K562 (cell line): ENCODE results near the gene AQP5. TPM values are rescaled to one million over a fixed set of nuclear protein-coding genes. Genes with fewer than 3 reads are reported as not detected.
A peak's percentile ranks its signal among the peaks of the same experiment; 100 is the strongest.

ENCODE experiments used
- ATAC-seq: fragments of 200-7000 bp; cut with Tn5 transposase; 3 replicates; pipeline ENCODE4 v1.9.1; 2020; ENCODE audit warnings: moderate library complexity
- BruUV-seq: library from RNA; stranded (reverse); fragments of 400-500 nt; replicated peaks from 2 replicates; lab custom pipeline; 2021; lab: Mats Ljungman, UMichigan
- CTCF ChIA-PET: fragments of 300-600 bp; formaldehyde crosslinking; extraction: SDS; loops from one replicate; lab custom pipeline; 2021; ENCODE audit warnings: low intra/inter-chr PET ratio; lab: Yijun Ruan, JAX
- POLR2A ChIA-PET: fragments of 300-600, 350-650 bp; sonication (Branson Sonifier 250); formaldehyde crosslinking; extraction: SDS; loops from one replicate; lab custom pipeline; 2021; ENCODE audit warnings: antibody characterized with exemption, inconsistent platforms; lab: Yijun Ruan, JAX
- DNase-seq, 4 experiments: peaks; one replicate each; pipeline versions ENCODE4 v3.0.0 to v3.0.0-alpha.2; 2011 to 2018; ENCODE audit warnings: low spot score in 3 of 4, mixed read lengths in 3 of 4; ENCODE audit errors: extremely low read depth in 1 of 4
- FAIRE-seq: peaks from 2 replicates; lab custom pipeline; 2011; peaks lifted over from hg19 to GRCh38; lab: Jason Lieb, UNC
- H2AFZ ChIP-seq: 2 replicates; pipeline ENCODE4 v1.6.0; 2011; ENCODE audit warnings: low read depth, low read length, control low read depth, inconsistent platforms
- H3K27ac ChIP-seq: fragments of 200-600 bp; 3 replicates; pipeline ENCODE4 v1.8.0; 2011; ENCODE audit warnings: low read depth, mild to moderate bottlenecking, control low read depth, inconsistent platforms, low read length, moderate library complexity, mixed read lengths; ENCODE audit errors: extremely low read depth
- H3K27me3 ChIP-seq, 2 experiments: fragments of 300-600 bp in 1 of 2; 2 replicates in 1 of 2; 3 replicates in 1 of 2; pipeline versions ENCODE4 v1.6.0 to v1.8.0; 2011; ENCODE audit warnings: inconsistent platforms in 2 of 2, low read length in 2 of 2, mild to moderate bottlenecking in 1 of 2, mixed read lengths in 1 of 2, moderate library complexity in 1 of 2; ENCODE audit not compliant: control insufficient read depth in 2 of 2, insufficient read depth in 2 of 2
- H3K36me3 ChIP-seq: fragments of 300-600 bp; 3 replicates; pipeline ENCODE4 v1.8.0; 2011; ENCODE audit warnings: mild to moderate bottlenecking, low read length, inconsistent platforms; ENCODE audit not compliant: control insufficient read depth, insufficient read depth
- H3K4me1 ChIP-seq, 2 experiments: fragments of 200-600 bp in 1 of 2; replicated peaks in 1 of 2; 2 replicates in 1 of 2; 3 replicates in 1 of 2; pipeline versions ENCODE4 v1.5.1 to v1.8.0; 2011; ENCODE audit warnings: inconsistent platforms in 2 of 2, low read length in 2 of 2, mild to moderate bottlenecking in 1 of 2, mixed read lengths in 1 of 2, moderate library complexity in 1 of 2; ENCODE audit not compliant: control insufficient read depth in 2 of 2, insufficient read depth in 2 of 2
- H3K4me2 ChIP-seq: 2 replicates; pipeline ENCODE4 v1.6.1; 2011; ENCODE audit warnings: low read length, control low read depth, inconsistent platforms, mixed read lengths; ENCODE audit not compliant: insufficient read depth
- H3K4me3 ChIP-seq: fragments of 200-600 bp; sonication (generic), shearing (Covaris generic); 2 replicates; pipeline ENCODE4 v1.5.1; 2016; ENCODE audit warnings: control low read depth, inconsistent platforms
- H3K79me2 ChIP-seq: fragments of 200-600 bp; 3 replicates; pipeline ENCODE4 v1.8.0; 2011; ENCODE audit warnings: low read length, inconsistent platforms; ENCODE audit not compliant: control insufficient read depth, insufficient read depth
- H3K9ac ChIP-seq, 2 experiments: 2 replicates each; pipeline versions ENCODE4 v1.6.0 to v1.6.1; 2011; ENCODE audit warnings: low read depth in 2 of 2, low read length in 2 of 2, control low read depth in 1 of 2, inconsistent platforms in 1 of 2, mild to moderate bottlenecking in 1 of 2, mixed read lengths in 1 of 2; ENCODE audit not compliant: insufficient read depth in 1 of 2
- H3K9me1 ChIP-seq: one replicate; pipeline ENCODE4 v1.6.0; 2011; ENCODE audit warnings: inconsistent platforms, mild to moderate bottlenecking, low read length, moderate library complexity; ENCODE audit not compliant: control insufficient read depth, insufficient read depth
- H3K9me3 ChIP-seq: replicated peaks from 2 replicates; pipeline ENCODE4 v1.5.1; 2011; ENCODE audit warnings: low read depth, low read length, inconsistent platforms; ENCODE audit not compliant: control insufficient read depth, insufficient read depth
- H4K20me1 ChIP-seq: replicated peaks from 2 replicates; pipeline ENCODE4 v1.6.1; 2011; ENCODE audit warnings: low read length, inconsistent platforms, mixed read lengths; ENCODE audit not compliant: control insufficient read depth, insufficient read depth
- ETV5 ChIP-seq: sonication (generic); formaldehyde crosslinking; IDR thresholded peaks from 2 replicates; pipeline ENCODE4 v1.4.0; 2020; ENCODE audit warnings: low read depth, mild to moderate bottlenecking, missing genetic modification reagents
- FOXP4 ChIP-seq: sonication (generic); formaldehyde crosslinking; IDR thresholded peaks from 2 replicates; pipeline ENCODE4 v1.8.0; 2022; ENCODE audit warnings: mild to moderate bottlenecking, missing genetic modification reagents, borderline replicate concordance
- RB1 ChIP-seq: fragments of 450-650 bp; IDR thresholded peaks from 2 replicates; pipeline ENCODE4 v1.6.1; 2017; ENCODE audit warnings: low read depth, mild to moderate bottlenecking
- TEAD4 ChIP-seq, 2 experiments: sonication (generic) in 1 of 2; formaldehyde crosslinking in 1 of 2; IDR thresholded peaks; 2 replicates each; pipeline versions ENCODE4 v1.6.1 to v1.8.0; 2012 to 2022; ENCODE audit warnings: borderline replicate concordance in 1 of 2, inconsistent platforms in 1 of 2, low read length in 1 of 2, mild to moderate bottlenecking in 1 of 2, missing genetic modification reagents in 1 of 2
- TGIF2 ChIP-seq: sonication (generic); formaldehyde crosslinking; IDR thresholded peaks from 2 replicates; pipeline ENCODE4 v1.8.1; 2022; ENCODE audit warnings: mild to moderate bottlenecking, missing genetic modification reagents, moderate library complexity
- ZBED1 ChIP-seq: IDR thresholded peaks from 2 replicates; pipeline ENCODE4 v1.6.1; 2014
- ZC3H8 ChIP-seq: fragments of 450-650 bp; IDR thresholded peaks from 2 replicates; pipeline ENCODE4 v1.6.1; 2017
- WGBS: fragments of 100-300 bp; shearing (Covaris generic); methylation state at CpG from one replicate; pipeline ENCODE4 v1.1.6; 2016; ENCODE audit warnings: low coverage, mixed read lengths; ENCODE audit not compliant: insufficient coverage; ENCODE audit errors: missing lambda C conversion rate; 5-methylcytosine and 5-hydroxymethylcytosine counted together
- in situ Hi-C: fragments of 300-500 bp; cut with MboI; formaldehyde crosslinking; loops from 4 replicates; pipeline ENCODE4 v1.15.0; 2018; ENCODE audit warnings: inconsistent platforms, mixed read lengths
- intact Hi-C: fragments of 100-400 bp; cut with micrococcal nuclease; formaldehyde crosslinking; loops from 2 replicates; pipeline ENCODE4 v1.14.2; 2022
- polyA plus RNA-seq, 8 experiments: library from polyadenylated mRNA; depleted of rRNA in 4 of 8; stranded (reverse) in 5 of 8; unstranded in 3 of 8; fragments of >200 nt; fragmentation: Nextera tagmentation in 2 of 8; fragmentation: Illumina TruSeq in 1 of 8; extraction: Ambion mirVana in 2 of 8; extraction: Trizol in 1 of 8; gene quantifications; 2 replicates each; pipeline versions ENCODE4 v1.2.1 to v1.2.3, GENCODE V29; 2011 to 2014; ENCODE audit warnings: inconsistent platforms in 1 of 8, missing spikeins in 1 of 8
- total RNA-seq, 7 experiments: library from RNA; depleted of rRNA in 6 of 7; stranded (reverse); fragments of >200 nt in 6 of 7; fragmentation: Illumina TruSeq in 2 of 7; extraction: Trizol in 2 of 7; gene quantifications; 2 replicates each; pipeline versions ENCODE4 v1.2.1 to v1.2.3, GENCODE V29; 2011 to 2021; ENCODE audit warnings: low replicate concordance in 1 of 7

AQP5 gene
- total and polyA plus RNA-seq, 9 of the 15 experiments (the other 6 are each of a cell fraction or from before 2014, with no cell fraction given) = not detected

DNA sequence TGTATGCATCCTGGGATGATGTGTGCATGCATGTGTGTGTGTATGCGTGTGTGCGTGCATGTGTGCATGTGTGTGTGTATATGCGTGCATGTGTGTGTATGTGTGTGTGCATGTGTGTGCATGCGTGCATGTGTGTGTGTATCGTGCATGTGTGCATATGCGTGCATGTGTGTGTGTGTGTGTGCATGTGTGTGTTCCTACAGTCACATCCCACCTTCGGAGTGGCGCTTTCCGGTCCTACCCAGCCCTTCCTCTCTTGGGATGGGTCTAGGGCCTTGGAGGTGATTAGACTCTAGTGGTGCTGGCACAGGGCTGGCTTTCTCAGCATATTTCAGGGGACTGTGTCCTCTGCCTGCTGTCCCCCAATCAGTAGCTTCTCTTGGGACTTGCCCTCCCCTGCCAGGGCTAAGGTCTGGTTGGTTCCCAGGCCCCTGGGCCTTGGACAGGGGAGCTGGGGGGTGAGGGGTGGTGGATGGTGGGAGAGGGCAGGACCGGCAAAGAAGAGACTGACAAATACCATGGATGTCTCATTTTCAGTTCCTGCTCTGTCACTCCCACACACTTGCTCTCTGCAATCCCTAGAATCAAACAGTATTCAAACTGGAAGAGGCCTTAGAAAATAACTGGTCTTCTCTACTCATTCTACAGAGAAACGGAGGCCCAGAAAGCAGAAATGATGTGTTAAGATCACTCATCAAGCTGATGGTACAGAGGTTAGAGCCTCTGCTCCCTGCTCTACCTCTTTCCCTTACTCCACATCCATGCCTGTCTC is 36.1 kb upstream of the AQP5 start:
- POLR2A ChIA-PET = interaction anchor here (0.6 to 0.8 kb wide), 3 partner anchors 10 to 185 kb away, joined by 3 read pairs; no protein-coding TSS in a partner anchor
- in situ Hi-C loops = no loop called here
- peaks cover 8 to 31% of the 10 kb centered on the region in 2 experiments; a peak in 3 of 5 replicates for H3K27me3 ChIP-seq
- no peak for TF ChIP-seq TEAD4 (IDR thresholded peaks at IDR 0.05; ENCODE audit: low read length)
- no peak for TF ChIP-seq TEAD4 (CRISPR knock-in tag; IDR thresholded peaks at IDR 0.05; ENCODE audit: borderline replicate concordance)
- no peak for TF ChIP-seq ZC3H8
- TF ChIP-seq TGIF2 (CRISPR knock-in tag) = no peak
- no peak for TF ChIP-seq ZBED1
- TF ChIP-seq RB1 = no peak
- TF ChIP-seq FOXP4 = no peak
- TF ChIP-seq ETV5 (CRISPR knock-in tag) = no peak
- DNase-seq = no peak
- H4K20me1 ChIP-seq = no peaks in the 10 kb centered on the region
- no peak overlapping the region for H3K4me2 ChIP-seq
- H3K9me1 ChIP-seq = no peaks in the 10 kb centered on the region
- FAIRE-seq = peak; percentile 11
- H3K9ac ChIP-seq = no peak overlapping the region
- no peaks in the 10 kb centered on the region; a peak in 1 of 5 replicates for H3K4me1 ChIP-seq
- no peak overlapping the region for H3K4me3 ChIP-seq
- CTCF ChIA-PET = no interaction called here
- no peaks in the 10 kb centered on the region for H3K79me2 ChIP-seq
- H2AFZ ChIP-seq = no peak overlapping the region
- H3K36me3 ChIP-seq = no peaks in the 10 kb centered on the region
- no TSS peak for BruUV-seq
- 44% methylated on average over 9 of the region's 11 CpGs for WGBS
- H3K27ac ChIP-seq = no peak overlapping the region
- intact Hi-C loops = no loop called here
- no peaks in the 10 kb centered on the region for H3K9me3 ChIP-seq
- ATAC-seq = no peak
